Left lobe of liver (tissue), 2 donors: Measurements from ENCODE around the gene CRTC1. TPM values are rescaled to one million over a fixed set of nuclear protein-coding genes. Genes with fewer than 3 reads are reported as not detected.
A peak's percentile ranks its signal among the peaks of the same experiment; 100 is the strongest.

Source experiments
- ATAC-seq: fragments of 200-7000 bp; cut with Tn5 transposase; one replicate; pipeline ENCODE4 v1.9.1; 2020; ENCODE audit warnings: mild to moderate bottlenecking, moderate library complexity
- DNase-seq: peaks from one replicate; pipeline ENCODE4 v3.0.0-alpha.2; 2020; ENCODE audit warnings: low spot score
- total RNA-seq: library from RNA; stranded (reverse); gene quantifications from one replicate; pipeline ENCODE4 v1.2.1, GENCODE V29; 2021
- donor health status: DM: no; HTN: no; CAD: no; lungs with moderate emphysema.
- donor health status: DM: no; HTN: yes; CAD: no.

The CRTC1 gene
- total RNA-seq, 1 donor from 2014 or later: 6.2 TPM

DNA sequence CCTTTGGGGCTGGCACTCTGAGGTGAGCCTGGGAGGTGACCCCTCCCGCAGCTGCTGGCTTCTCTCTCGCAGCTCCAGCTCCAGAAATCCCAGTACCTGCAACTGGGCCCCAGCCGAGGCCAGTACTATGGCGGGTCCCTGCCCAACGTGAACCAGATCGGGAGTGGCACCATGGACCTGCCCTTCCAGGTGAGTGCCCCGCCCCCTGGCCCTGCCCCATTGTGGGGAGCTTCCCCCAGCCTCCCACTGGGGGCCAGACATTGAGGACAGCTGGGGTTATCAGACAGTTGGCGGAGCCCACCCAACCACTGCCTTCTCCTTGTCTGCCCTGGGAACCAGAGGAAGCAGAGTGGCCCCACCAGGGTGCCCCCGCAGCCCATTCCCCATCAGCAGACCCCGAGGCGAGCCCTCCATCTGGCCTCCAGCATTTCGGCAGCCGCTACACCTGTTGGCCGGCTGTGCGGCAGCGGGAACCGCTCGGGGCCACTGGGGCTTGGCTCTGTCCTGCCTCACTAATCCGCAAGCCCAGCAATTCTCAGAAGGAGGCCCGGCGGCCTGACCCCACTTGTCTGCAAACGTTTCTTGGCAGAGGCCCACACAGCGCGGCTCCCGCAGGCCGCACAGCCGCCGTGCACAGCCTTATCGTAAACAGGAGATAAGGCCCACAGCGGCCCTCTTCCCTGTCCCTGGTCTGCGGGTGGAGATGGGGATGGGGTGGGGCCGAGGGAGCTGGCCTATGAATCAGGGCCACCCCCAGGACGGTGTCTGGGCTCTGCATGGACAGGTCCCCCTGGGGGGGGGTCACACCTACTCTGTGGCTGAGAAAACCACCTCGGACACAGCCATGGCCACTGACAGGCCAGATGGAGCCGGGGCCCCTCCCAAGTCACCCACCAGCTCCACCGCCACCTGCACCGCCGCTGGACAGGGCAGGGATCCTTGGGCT lies 59.6 kb downstream of the CRTC1 start:
- DNase-seq (no peak), ATAC-seq (peak; percentile 51)

DNA sequence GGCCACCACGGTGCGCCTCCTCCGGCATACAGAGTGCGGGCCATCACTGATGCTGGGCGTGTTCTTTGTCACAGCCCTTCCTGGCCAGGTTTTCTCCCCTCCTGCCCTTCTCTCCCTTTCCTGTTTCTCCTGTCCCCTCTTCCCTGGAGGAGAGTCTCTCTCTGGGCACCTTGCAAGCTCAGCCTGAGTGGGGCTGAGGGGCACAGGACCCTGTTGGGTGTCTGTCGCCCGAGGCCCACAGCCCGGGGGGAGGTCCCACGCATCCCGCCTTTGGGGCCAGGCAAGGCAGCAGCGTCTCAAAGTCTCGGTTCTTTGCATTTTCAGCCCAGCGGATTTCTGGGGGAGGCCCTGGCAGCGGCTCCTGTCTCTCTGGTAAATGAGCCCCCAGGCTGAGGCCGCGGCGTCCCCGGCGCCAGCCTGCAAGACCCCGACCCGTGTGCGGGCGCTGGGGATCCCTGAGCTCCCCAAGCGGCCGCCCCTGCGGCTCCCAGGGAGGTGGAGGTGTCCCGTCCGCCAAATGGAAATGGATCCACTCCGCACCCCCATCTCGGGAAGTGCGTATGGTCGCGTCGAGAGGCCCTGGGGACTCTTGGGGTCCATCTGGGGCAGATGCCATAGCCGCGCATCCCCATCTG lies 60.4 kb downstream of the CRTC1 start:
- ATAC-seq (no peak), DNase-seq (no peak)

DNA sequence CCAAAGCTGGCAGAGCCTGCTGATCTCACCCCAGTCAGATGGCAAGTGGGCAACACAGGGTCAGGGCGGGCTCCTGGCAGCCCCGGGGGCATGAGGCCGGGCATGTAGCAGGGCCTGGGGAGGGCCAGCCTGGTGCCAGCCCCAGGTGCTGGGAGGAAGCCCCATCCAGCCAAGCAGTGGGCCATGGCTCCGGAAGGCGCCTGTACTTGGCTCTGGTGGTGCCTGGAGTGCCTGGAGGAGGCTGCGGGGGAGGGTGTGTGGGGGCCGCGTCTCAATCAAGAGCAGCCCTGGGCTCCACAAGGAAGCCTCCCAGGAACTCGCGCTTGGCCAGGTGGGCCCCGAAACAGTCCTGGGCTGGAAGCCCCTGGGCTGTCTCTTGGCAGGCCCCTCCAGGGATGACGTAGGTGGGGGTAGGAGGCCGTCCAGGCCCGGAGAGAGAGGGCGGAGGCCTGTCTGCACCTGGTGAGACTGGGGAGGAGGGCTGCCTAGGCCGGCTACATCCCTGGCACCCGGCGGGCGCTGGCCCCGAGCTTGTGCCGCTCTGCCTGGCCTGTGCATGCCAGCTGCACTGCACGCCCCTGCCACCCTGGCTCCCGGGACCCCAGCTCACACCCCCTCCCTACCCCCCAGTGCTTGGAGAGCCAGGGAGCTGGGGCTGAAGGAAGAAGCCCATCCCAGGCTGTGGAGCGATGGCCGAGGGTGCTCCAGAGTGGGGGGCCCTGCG lies 61.7 kb downstream of the CRTC1 start:
- no peak for ATAC-seq
- no peak for DNase-seq

DNA sequence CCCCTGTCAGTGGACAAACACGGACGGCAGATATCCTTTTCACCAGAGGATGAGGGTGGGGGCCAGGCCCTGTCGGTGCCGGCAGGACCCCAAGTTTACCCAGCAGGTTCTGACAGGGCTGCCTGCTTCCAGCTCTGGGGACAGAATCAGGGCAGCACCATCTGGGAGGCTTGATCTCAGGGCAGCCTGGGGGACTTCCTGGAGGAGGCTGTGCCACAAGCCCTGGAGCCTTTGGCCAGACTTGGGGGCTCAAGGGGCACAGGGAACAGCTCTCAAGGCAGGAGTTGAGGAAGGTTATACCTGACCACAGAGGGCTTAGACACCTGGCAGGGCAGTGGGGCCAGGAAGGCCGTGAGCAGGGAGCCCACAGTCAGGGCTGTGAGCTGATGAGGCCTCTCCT lies 62.5 kb downstream of the CRTC1 start:
- DNase-seq (no peak), ATAC-seq (no peak)

DNA sequence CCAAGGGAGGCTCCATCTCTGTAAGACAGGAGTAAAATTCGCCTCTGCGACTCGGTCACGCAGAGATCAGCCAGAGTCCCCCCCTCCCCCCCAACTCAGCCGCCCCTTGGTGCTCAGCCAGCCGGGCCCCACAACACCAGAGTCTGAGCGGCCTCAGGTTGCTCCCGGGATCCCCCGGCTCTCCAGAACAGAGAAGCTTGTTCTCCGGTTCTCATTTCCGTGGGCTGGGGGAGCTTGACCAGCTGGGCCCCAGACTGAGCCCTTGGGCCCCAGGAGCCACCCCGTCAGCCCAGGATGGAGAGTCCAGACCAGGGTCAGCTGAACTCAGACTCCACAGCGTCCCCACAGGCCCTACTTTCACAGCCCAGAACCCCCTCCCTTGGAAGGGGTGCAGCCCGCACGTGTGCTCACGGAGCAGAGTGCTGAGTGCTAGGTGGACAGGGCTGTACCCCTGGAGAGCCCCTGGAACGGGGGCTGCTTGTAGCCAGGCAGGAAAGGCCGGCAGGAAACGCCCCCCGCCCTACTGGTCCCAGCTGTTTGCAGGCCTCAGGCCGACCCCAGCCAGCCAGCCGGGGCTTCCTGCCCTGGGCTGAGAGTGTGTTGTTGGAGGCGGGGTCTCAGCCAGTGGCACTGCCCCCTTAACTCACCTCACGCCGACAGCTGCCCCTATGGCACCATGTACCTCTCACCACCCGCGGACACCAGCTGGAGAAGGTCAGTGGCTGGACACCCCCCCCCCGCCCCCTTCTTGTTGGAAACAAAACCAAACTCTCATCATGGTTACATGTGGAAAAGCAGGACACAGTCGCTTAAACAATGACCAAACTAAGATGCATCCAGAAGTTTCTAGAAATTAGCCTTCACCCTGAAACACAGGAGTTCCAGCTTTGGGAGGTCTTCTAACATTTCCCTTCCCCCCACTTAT lies 63.2 kb downstream of the CRTC1 start:
- DNase-seq: no peak
- no peak for ATAC-seq

DNA sequence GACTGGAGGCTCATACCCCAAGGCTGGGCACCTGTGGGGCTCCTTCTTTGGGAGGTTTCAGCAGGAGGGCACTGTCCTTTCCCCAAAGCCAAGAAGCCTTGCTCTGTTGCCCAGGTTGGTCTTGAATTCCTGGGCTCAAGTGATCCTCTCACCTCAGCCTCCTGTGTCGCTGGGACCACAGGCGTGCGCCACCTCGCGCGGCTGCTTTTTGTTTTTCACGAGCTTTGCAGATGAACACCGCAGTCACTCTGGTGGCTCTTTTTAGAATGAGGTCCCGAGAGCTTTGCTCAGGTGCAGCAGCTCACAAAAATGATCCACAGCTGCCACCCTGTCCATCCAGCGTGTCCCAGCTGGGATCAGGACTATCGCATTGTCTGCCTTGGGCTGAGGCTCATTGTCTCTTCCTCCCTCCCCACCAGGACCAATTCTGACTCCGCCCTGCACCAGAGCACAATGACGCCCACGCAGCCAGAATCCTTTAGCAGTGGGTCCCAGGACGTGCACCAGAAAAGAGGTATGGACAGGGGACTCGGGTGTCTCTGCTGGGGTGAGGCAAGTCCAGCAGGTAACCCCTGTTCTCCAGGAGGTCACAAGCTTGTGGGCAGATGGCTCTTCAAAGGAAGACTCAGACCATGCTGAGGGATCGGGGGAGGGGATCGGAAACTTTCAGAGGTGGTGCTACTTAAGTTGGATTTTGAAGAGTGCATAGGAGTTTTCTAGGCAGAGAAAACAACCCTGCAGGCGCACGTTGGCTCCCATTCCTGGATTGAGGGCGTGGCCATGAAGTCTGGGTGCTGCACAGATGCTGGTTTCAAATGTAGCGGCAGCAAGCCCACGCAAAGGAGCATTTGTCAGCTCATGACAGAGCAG lies 66.1 kb downstream of the CRTC1 start:
- no peak for DNase-seq
- ATAC-seq: no peak

DNA sequence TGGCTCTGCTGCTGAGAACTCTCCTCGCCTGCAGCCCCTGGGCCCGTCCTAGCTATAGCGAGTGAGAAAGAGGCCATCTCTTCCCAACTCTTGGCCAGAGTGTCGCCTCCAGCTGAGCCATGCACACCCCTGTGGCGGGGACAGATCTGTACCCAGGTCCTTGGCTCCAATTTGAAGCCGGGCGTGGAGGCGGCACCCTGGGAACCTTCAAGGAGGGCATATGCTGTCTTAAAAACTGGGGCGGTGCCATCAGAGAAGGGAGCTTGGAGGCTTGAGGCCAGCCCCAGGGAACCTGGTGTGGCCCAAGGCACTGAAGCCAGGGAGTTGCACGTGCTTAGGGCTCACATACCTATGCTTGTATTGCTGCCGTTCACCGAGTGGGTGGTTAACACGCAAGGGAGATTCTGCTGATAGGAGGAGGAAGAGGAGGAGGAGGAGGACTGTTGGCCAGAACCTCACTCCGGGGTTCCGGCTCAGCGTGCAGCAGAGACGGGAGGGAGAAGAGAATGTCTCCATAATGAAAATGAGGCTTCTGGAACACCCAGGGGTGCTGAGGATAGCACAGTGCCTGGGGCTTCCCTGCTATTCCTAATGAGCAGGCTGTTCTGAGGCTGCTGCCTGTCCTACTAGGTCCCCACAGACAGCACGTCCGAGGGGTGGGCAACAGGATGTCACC lies 67.0 kb downstream of the CRTC1 start:
- DNase-seq (no peak), ATAC-seq (no peak)

DNA sequence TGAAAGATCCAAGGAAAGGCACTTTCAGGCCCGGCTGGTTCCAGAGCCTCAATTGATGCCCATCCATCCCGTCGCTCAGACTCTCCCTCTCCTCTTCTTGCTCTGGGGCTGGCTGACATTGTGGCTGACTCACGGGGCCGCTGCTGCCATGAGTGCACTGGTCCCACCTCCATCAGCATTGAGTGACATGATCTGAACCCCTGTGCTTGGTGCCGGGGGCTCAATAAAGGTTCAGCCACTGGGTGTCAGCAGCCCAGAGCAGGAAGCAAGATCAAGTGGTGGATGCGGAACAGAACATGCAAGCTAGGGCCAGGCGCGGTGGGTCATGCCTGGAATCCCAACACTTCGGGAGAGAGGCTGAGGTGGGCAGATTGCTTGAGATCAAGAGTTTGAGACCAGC lies 68.1 kb downstream of the CRTC1 start:
- no peak for ATAC-seq
- DNase-seq: no peak

DNA sequence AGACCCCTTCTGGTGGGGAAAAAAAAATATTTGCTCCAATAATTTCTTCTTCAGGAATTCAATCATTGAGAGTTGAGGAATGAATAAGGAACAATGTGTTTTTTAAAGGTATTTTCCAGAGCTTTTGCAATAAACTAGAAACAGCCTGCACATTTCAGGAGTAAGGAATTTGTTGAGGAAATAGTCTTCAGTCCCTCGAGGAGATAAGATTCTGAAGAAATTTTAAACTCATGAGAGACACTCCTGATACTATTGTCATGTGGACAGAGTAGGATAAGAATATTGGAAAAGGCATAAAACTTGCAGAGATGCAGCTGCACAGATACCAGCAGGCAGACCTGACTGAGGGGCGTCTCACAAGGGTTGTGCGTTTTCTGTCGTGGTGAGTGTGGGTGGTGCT lies 71.0 kb downstream of the CRTC1 start:
- ATAC-seq (no peak), DNase-seq (no peak)

DNA sequence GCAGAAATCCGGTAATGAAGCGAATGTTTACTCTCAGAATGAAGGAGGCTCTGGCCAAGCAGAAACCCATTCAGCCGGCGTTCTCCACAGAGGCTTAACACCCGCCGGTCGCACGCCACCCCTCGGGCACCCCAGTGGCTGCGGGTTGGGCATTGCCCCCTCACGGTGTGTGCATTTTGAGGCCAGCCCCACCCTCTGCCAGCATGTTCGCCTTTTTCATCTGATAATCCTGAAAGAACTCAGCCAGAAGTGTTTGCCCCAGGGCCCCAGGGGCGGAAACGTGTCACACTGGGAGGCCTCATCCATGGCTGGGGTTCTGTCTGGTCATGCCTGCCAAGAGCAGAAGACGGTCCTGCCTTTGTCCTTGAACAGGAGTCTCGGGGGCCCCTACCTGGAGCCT lies 73.4 kb downstream of the CRTC1 start:
- ATAC-seq (no peak), DNase-seq (no peak)

DNA sequence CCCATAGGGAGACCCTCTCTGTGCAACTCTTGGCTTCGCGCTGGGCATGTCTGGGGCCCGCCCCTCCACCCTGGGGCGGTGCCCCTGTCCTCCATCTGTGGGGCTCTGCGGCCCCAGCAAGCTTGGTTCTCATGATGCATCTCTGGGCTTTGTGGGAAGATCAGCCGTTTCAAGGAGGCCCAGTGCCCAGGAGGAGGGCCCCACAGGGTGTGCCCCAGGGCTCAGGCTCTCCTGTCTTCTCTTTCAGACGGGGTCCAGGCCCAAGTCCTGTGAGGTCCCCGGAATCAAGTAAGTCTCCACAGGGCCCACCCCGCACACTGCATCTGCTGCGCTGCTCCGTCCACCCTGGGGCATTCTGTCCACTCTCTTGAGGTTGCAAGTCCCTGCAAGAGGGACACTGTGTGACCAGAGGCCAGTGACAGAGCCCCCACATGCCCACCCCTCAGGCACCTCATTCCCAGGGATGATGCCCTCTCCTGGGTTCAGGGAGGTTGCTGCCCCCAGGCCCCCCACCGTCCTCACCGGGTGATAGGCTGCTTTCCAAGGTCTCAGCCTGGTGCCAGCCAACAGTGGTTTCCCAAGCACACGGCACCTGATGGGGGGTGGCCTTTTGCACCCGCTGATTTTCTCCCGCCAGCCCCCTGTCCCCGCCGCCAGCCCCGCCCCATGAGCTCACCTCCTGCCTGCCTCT lies 76.0 kb downstream of the CRTC1 start:
- ATAC-seq (no peak), DNase-seq (no peak)

DNA sequence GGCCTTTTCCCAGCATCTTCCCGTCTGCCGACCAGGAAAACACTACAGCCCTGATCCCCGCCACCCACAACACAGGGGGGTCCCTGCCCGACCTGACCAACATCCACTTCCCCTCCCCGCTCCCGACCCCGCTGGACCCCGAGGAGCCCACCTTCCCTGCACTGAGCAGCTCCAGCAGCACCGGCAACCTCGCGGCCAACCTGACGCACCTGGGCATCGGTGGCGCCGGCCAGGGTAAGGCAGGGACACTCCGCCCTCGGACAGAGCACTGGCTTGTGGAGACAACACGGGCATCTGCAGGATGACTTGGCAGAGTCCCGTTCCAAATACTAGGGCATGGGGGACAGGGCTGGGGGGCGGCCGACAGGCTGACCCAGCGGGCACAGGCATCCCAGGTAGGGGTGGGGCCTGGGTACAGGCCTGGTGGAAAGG lies 76.5 kb downstream of the CRTC1 start:
- ATAC-seq (no peak), DNase-seq (no peak)

DNA sequence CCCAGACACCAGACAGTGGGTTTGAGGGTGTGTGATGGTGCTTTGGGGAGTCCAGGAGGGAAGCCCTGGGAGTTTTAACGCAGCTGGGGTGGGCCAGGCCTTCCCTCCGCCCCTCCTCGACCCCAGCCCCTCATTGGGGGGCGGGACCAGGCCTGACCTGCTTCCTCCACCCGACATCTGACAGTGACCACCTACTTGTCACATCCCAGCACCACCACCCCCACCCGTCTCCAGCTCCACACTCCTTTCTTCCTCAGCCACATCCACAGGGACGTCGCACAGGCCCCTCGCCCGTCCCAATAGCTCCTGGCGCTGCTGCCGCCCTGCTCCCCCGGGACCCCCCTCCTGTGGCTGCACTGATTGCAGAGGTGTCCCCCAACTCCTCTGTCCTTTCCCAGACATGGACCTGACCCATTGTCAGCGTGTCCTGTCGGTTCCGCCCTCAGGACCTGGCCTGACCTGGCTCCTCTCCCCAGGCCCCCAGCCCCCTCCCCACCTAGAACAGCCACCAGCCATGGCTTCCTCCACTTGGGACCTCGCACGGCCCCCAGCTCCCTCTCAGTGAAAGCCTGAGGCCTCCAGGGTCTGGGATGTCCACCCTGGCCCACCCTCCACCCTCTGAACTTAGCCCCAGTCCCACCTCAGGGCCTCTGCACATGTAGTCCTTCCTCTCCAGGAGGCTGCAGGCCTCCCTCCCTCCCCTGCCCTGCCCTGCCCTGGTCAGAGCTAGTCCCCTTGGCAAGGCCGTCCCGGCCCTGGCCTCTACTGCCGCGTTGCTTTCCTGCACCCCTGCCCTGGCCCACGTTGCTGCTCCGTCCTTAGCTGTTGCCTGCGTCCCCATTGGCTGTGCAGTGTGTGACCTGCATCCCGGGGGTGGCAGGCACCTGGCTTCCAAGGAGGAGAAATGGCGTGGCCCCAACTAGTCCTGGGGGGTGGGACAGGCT lies 77.2 kb downstream of the CRTC1 start:
- no peak for DNase-seq
- no peak for ATAC-seq

DNA sequence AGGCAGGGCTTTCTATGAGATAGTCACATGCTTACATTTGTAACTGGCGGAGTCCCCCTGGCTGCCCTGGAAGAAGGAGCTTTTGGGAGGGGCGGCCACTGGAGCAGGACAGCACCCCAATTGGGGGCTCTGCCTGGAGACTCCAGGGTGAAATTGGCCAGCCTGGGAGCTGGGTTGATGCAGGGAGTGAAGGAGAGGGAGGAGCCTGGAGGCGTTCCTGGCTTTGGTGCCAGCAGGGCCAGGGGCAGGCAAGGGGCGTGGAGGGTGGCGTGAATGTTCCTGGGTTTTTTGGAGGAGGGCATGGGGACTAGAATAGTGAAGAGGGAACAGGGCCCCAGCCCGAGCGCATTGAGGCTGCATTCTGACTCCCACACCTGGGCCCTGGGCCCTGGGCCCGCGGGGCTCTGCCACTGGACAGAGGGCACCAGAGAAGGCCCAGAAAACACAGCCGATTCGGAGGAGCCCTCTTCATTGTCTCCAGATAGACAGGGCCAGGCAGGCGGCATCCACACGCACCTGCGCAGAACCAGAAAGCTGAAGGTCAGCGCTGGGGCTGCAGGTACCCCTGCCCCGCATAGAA lies 78.1 kb downstream of the CRTC1 start:
- ATAC-seq: peak; percentile 9
- DNase-seq: no peak

DNA sequence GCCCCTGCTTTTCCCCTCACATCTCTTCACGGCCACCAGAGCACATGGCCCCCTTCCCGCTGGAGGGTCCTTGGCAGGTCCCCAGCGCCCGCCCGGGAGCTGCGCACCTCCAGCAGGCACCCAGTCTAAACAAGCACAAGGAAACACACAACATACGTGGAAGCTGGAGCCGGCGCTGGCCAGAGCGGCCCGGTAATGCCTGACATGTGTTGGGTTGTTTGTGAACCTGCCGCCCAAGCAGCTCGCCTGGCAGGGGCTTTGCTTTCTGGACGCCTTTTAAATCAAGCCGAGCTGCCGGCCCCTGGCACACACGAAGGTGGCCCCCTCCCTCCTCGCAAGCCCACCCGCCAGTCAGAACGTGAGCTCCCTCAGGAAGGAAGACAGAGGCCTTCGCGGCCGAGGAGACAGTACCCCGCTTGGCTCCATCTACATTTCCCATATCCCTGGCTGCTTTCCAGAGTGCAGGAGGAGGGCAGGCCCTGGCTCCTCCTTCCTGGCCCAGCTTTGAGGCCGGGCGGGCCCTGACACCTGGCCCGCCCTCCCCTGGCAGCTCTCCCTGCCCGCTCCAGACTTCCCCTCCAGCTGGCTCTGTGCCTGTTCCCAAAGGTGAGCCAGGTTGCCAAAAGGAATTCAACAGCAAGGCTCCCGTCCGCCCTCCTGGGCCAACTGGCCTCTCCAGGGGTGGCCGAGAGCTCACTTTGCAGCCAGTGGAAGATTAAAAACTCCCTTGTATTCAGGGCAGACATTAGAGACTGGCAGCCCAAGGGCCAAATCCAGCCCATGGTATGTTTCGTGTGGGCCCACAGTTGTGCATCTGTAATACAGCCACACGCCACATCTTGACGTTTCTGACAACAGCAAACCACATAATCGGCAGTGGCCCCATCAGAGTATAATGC lies 78.9 kb downstream of the CRTC1 start:
- ATAC-seq (peak; percentile 93), DNase-seq (peak; percentile 98)
